ENCODE measurements around the gene CCNQ. TPM values are rescaled to one million over a fixed set of nuclear protein-coding genes. Genes with fewer than 3 reads are reported as not detected.

The CCNQ gene
- total RNA-seq, 2 experiments from 2014 or later, result 13.4 to 15.1 TPM

DNA sequence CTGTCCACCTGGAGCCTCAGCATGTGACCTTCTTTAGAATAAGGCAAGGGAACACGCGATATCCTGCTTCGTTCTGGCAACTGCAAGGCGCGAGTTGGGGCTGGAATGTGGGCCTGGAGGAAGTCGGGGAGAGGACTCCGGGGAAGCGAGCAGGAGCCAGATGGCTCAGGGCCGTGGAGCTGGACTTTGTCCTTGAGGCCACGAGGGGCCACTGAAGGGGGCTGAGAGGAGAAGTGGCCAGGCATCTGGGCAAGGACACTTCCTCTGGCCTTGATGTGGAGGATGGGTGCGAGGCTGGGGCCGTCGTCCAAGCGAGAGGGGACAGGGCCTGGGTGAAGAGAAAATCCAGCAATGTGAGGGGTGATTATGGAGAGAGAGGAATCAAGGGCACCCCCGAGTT lies 35.9 kb upstream of the CCNQ start:
- CTCF ChIA-PET, result no interaction called here
- Mint-ChIP-seq H3K4me1 (ENCODE audit: low read depth) (no peaks in the 10 kb centered on the region), H3K36me3 (ENCODE audit: low read depth) (no peaks in the 10 kb centered on the region), H3K27ac (no peak overlapping the region), H3K9me3 (no peaks in the 10 kb centered on the region), H3K4me3 (no peak overlapping the region), H3K27me3 (ENCODE audit: low read depth) (no peaks in the 10 kb centered on the region)
- DNase-seq, result no peak
- intact Hi-C loops (cut with micrococcal nuclease), result no loop called here

DNA sequence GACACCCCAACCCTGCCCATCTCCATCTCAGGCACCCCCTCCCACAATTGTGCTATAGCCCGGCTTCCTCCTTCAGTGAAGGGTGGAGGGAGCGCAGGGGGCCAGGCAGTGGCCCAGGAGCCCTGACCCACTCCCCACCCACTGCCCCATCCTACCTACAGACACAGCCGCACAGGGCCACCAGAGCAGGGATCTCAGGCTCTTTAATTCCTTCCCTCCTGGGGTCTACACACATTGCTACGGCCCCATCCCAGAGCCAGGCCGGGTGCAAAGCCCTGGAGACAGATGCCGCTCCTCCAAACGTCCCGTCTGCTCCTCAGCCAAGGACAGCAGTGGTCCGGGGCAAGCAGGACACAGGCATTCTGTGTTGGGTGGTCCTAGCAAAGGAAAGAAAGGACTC lies 35.3 kb upstream of the CCNQ start:
- Mint-ChIP-seq H3K36me3 (ENCODE audit: low read depth) (no peaks in the 10 kb centered on the region), H3K4me1 (ENCODE audit: low read depth) (no peaks in the 10 kb centered on the region), H3K4me3 (no peak overlapping the region), H3K9me3 (no peaks in the 10 kb centered on the region), H3K27ac (no peak overlapping the region), H3K27me3 (ENCODE audit: low read depth) (no peaks in the 10 kb centered on the region)
- CTCF ChIA-PET, result no interaction called here
- intact Hi-C loops (cut with micrococcal nuclease), result no loop called here
- no peak for DNase-seq

DNA sequence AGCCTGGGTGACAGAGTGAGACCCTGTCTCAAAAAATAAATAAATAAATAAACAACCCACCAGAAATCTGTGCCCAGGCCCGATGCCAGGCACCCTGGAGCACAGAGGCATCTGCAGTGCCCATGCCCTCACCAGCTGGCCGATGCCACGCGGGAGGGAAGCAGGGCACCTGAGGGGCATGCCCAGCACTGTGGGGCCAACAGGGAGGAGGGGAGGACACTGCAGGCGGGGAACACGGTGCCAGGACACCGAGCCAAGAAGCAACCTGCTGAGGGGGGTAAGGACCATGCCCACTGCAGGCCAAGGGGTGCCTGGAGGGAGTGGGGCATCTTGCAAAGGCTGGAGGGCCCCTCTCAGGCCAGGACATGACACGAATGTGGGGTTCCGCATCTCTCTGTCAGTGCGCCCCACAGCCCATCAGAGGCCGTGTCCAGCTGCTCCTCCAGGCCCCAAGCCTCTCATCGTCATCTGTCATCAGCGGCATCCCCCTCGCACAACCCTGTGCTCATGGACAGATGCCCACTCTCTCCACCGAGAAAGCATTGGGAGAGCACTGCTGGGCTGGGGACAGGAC lies 34.8 kb upstream of the CCNQ start:
- Mint-ChIP-seq H3K36me3 (ENCODE audit: low read depth) (no peaks in the 10 kb centered on the region), H3K27me3 (ENCODE audit: low read depth) (no peaks in the 10 kb centered on the region)

DNA sequence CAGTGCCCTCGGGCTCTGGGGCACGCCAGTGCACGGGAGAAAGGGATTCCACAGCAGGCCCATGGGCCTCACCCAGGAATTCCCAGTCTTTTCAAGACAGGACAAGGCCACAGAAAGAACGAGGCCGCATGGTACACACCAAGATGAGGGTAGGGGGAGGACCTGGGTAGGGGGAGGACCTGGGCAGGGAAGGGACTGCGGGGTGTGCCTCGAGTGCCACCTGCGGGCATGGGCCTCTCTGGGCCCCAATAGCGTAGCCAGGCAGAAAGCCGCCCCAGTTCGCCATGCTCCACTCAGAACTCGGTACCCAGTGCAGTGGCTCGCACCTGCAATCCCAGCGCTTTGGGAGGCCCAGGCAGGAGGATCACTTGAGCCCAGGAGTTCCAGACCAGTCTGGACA lies 34.1 kb upstream of the CCNQ start:
- Mint-ChIP-seq H3K4me1 (ENCODE audit: low read depth) (no peaks in the 10 kb centered on the region), H3K9me3 (no peaks in the 10 kb centered on the region), H3K4me3 (no peak overlapping the region), H3K27me3 (ENCODE audit: low read depth) (no peaks in the 10 kb centered on the region), H3K36me3 (ENCODE audit: low read depth) (no peaks in the 10 kb centered on the region), H3K27ac (no peak overlapping the region)
- no peak for DNase-seq
- CTCF ChIA-PET, result no interaction called here
- intact Hi-C loops (cut with micrococcal nuclease), result no loop called here

More for the DNA sequence above, 34.8 kb upstream of the CCNQ start:
- intact Hi-C loops (cut with micrococcal nuclease), result no loop called here
- DNase-seq, result no peak
- CTCF ChIA-PET, result no interaction called here
- Mint-ChIP-seq H3K27ac (no peak overlapping the region), H3K4me3 (no peak overlapping the region), H3K9me3 (no peaks in the 10 kb centered on the region), H3K4me1 (ENCODE audit: low read depth) (no peaks in the 10 kb centered on the region)

DNA sequence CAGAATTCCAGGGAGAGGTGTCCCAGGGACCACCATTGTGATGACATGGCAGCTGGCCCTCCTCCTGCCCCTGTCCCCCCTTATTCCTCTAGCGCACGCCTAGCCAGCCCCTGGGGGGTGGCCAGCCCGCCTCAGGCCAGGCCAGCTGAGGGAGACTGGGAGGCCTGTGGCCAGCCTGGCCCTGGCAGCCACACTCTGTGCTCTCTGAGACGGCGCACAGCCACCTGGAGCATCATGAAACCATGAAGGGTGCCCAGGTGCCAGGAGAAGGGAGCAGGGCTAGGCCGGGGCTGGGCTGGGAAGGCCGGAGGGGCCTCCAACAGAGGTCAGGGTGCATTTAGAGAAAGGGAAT lies 33.6 kb upstream of the CCNQ start:
- H3K27ac Mint-ChIP-seq, result no peak overlapping the region
- DNase-seq, result no peak
- CTCF ChIA-PET, result interaction anchor here (1.6 kb wide), 1 partner anchor 12 kb away, joined by 4 read pairs; no protein-coding TSS in a partner anchor

DNA sequence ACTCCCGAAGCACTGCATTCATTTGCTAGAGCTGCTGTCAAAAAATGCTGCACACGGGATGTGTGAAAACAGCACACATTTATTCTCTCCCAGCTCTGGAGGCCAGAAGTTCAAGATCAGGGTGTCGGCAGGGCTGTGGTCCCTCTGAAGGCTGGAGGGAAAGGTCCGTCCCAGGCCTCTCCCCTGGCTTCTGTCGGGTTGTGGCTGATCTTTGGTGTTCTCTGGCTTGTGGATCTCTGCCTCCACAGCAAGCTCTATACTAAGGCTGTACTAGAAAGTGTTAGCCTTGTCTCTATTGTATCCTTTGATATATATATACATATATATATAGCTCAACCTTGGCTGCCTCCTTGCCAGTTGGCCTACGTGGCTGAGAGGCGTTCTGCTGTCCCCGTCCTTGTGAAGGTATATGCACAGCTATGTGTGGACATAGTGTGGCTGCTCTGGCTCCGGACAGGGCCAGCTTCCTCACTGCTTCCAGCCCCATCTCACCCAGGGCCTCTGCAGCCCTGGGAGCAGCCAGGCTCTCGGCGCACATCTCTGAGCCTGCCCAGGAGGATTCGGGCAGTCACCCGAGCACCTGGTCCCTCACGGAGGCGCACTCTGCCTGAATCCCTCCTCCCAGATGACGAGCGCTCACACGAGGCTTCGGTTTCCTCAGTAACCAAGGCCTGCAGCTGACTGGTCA lies 33.1 kb upstream of the CCNQ start:
- Mint-ChIP-seq H3K4me3 (no peak overlapping the region), H3K4me1 (ENCODE audit: low read depth) (no peaks in the 10 kb centered on the region), H3K36me3 (ENCODE audit: low read depth) (no peaks in the 10 kb centered on the region), H3K9me3 (no peaks in the 10 kb centered on the region), H3K27me3 (ENCODE audit: low read depth) (no peaks in the 10 kb centered on the region), H3K27ac (no peak overlapping the region)
- CTCF ChIA-PET, result interaction anchor here (0.8 to 1.6 kb wide), 5 partner anchors 13 to 92 kb away, joined by 3 to 6 read pairs (median 3); partner anchors contain the start of gene DUSP9
- intact Hi-C loops (cut with micrococcal nuclease), result no loop called here
- no peak for DNase-seq

More for the DNA sequence above, 33.6 kb upstream of the CCNQ start:
- Mint-ChIP-seq H3K36me3 (ENCODE audit: low read depth) (no peaks in the 10 kb centered on the region), H3K4me3 (no peak overlapping the region), H3K9me3 (no peaks in the 10 kb centered on the region), H3K4me1 (ENCODE audit: low read depth) (no peaks in the 10 kb centered on the region), H3K27me3 (ENCODE audit: low read depth) (no peaks in the 10 kb centered on the region)
- intact Hi-C loops (cut with micrococcal nuclease), result no loop called here

DNA sequence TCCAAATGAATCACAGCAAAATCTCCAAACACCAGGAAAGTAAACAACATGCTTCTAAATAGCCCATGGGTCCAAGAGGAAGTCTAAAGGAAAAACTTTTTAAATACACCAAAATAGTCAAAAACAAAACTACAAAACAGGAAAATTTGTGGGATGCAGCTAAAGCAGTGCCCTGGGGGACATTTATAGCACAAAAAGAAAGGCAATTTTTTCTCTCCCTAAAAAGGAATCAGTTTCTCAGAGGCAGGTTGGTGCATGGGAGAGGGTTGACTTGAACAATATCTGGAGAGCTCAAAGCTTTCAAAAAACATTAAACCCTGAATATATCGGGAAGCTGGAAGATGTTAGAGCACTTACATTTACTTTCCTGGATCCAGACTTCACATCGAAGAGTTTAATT lies 32.4 kb upstream of the CCNQ start:
- CTCF ChIA-PET, result interaction anchor here (0.8 to 1.6 kb wide), 6 partner anchors 13 to 91 kb away, joined by 3 to 6 read pairs (median 3); partner anchors contain the start of gene DUSP9
- no peak overlapping the region for H3K27ac Mint-ChIP-seq
- no peak overlapping the region for H3K4me3 Mint-ChIP-seq
- DNase-seq, result no peak
- H3K4me1 Mint-ChIP-seq (ENCODE audit: low read depth), result no peaks in the 10 kb centered on the region
- H3K27me3 Mint-ChIP-seq (ENCODE audit: low read depth), result no peaks in the 10 kb centered on the region
- H3K9me3 Mint-ChIP-seq, result no peaks in the 10 kb centered on the region
- intact Hi-C loops (cut with micrococcal nuclease), result no loop called here
- H3K36me3 Mint-ChIP-seq (ENCODE audit: low read depth), result no peaks in the 10 kb centered on the region

DNA sequence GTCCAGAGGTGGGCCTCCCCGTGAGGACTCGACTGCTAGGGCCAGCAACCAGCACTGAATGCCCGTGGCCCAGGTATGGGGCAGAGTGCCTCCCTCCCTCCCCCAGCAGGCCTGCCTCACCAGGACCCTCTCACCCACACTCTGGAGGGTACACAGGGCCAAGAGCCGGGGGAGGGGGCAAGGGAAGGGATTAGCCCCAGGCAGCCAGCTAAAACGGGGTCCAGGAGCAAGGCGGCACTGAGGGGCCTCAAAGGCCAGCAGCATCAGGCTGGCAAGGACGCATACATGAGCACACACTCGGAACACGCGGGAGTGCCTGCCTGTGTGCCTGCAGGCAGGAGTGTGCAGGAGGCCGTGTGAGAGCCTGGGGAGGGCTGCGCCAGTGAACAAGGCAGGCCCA lies 29.7 kb upstream of the CCNQ start:
- H3K27me3 Mint-ChIP-seq (ENCODE audit: low read depth), result no peaks in the 10 kb centered on the region
- H3K4me3 Mint-ChIP-seq, result no peak overlapping the region
- DNase-seq, result no peak
- no peaks in the 10 kb centered on the region for H3K9me3 Mint-ChIP-seq
- CTCF ChIA-PET, result no interaction called here
- intact Hi-C loops (cut with micrococcal nuclease), result no loop called here
- H3K4me1 Mint-ChIP-seq (ENCODE audit: low read depth), result no peaks in the 10 kb centered on the region
- no peaks in the 10 kb centered on the region for H3K36me3 Mint-ChIP-seq (ENCODE audit: low read depth)
- no peak overlapping the region for H3K27ac Mint-ChIP-seq

DNA sequence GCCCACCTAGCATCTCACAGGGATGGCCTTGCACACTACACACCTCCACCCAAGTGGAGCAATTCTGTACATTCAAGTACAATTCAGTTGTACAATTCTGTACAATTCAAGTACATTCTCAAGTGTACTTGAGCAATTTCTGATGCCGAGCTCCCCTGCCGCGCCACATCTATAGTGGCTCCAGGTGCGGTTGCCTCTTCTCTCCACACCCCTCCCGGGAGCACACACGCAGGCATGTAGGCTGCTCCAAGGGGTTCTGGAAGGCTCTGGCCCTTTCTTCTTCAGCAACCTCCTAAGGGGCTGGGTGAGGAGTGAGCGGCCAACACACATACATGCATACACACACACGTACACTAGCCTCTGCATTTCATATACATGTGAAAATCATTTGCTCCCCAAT lies 29.2 kb upstream of the CCNQ start:
- Mint-ChIP-seq H3K27me3 (ENCODE audit: low read depth) (no peaks in the 10 kb centered on the region), H3K4me3 (no peak overlapping the region), H3K36me3 (ENCODE audit: low read depth) (no peaks in the 10 kb centered on the region), H3K4me1 (ENCODE audit: low read depth) (no peaks in the 10 kb centered on the region), H3K9me3 (no peaks in the 10 kb centered on the region), H3K27ac (no peak overlapping the region)
- CTCF ChIA-PET, result no interaction called here
- DNase-seq, result no peak
- intact Hi-C loops (cut with micrococcal nuclease), result no loop called here

DNA sequence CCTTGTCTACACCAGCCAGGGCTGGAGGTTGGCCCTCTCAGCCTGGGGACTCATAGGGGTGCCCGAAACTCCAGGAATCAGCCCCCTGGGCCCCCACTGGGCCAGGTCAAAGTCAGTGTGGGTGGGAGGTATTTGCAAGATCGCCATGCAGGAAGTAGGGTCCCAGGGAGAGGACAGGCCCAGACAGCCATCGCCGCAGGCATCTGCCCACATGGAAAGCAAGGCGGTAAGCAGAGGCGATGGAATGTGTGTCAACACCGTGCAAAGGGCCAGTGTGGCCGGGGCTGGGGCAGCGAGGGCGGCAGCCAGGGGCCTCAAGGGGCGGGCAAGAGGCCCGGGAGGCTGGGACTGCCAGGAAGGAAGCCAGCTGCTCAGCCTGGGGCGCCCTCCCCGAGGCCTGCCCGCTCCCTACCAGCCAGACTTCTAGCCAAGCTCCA lies 28.8 kb upstream of the CCNQ start:
- intact Hi-C loops (cut with micrococcal nuclease), result no loop called here
- Mint-ChIP-seq H3K27ac (no peak overlapping the region), H3K4me1 (ENCODE audit: low read depth) (no peaks in the 10 kb centered on the region)

DNA sequence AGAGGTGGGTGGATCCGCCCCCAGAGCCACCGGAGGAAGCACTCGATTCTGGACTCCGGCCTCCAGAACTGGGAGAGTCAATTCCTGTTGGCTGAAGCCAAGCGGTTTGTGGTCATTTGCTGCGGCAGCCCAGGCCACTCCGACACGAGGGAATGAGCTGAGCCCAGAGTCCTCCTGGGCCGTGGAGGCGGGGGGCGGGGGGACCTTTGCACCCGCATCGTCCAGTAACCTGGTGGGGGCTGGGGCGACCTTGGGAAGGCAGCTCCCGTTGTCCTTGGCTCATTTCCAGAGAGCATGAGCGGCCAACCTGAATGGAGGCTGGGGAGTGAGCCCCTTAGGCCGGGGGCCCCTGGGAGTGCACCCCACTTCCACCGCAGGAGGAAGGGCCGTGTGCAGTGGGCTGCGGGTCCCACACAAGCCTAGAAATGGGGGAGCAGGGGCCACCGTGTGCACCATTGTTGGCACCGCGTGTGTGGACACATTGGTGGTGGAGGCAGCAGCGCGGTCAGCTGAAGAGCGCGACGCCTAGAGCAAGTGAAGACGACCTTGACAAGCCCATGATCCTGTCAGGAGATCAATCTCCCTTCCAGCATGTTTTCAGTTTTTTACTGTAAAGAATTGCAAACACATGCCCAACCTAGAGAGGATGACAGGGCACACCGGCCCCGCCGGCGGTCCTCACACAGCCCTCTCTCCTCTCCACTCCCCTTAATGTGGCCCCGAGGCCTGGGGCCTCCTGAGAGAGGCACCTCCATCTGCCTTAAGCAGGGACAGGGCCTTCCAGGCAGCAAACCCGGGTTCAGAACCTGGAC lies 28.1 kb upstream of the CCNQ start:
- intact Hi-C loops (cut with micrococcal nuclease), result no loop called here
- H3K27ac Mint-ChIP-seq, result no peak overlapping the region
- CTCF ChIA-PET, result no interaction called here
- H3K9me3 Mint-ChIP-seq, result no peaks in the 10 kb centered on the region
- H3K4me1 Mint-ChIP-seq (ENCODE audit: low read depth), result no peaks in the 10 kb centered on the region
- no peaks in the 10 kb centered on the region for H3K27me3 Mint-ChIP-seq (ENCODE audit: low read depth)
- H3K36me3 Mint-ChIP-seq (ENCODE audit: low read depth), result no peaks in the 10 kb centered on the region
- DNase-seq, result no peak
- H3K4me3 Mint-ChIP-seq, result no peak overlapping the region

More for the DNA sequence above, 28.8 kb upstream of the CCNQ start:
- H3K9me3 Mint-ChIP-seq, result no peaks in the 10 kb centered on the region
- CTCF ChIA-PET, result no interaction called here
- no peak for DNase-seq
- no peaks in the 10 kb centered on the region for H3K27me3 Mint-ChIP-seq (ENCODE audit: low read depth)
- no peaks in the 10 kb centered on the region for H3K36me3 Mint-ChIP-seq (ENCODE audit: low read depth)
- no peak overlapping the region for H3K4me3 Mint-ChIP-seq

DNA sequence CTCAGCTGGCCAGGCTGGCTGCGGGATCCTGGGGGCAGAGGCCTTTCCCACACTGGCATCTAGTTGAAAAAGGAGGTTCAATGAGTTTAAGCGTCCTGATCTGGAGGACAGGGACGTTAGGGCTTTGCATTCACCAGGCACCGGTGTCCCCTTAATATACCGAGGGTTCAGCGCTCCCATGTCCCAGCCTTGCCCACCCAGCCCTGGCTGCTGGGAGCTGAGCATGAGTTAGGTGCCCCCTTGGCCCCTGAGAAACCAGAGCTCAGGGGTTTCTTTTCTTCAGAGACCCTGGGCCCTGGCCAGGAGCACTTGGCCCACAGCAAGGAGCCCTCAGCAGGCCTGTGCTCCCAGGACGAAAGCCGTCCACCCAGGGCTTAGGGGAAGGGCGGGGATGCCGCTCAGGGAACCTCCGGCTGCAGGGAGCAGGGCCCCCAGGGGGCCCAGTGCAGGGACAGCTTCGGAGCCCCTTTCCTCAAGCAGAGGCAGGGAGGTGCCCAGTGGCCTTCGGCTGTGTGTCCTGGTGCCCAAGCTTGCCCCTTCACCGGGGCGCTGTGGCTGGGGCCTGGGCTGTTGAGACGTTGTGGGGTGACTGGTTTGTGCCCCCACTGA lies 27.2 kb upstream of the CCNQ start:
- CTCF ChIA-PET, result no interaction called here
- Mint-ChIP-seq H3K27me3 (ENCODE audit: low read depth) (no peaks in the 10 kb centered on the region), H3K4me3 (no peak overlapping the region)

More for the DNA sequence above, 27.2 kb upstream of the CCNQ start:
- Mint-ChIP-seq H3K9me3 (no peaks in the 10 kb centered on the region), H3K27ac (no peak overlapping the region), H3K36me3 (ENCODE audit: low read depth) (no peaks in the 10 kb centered on the region), H3K4me1 (ENCODE audit: low read depth) (no peaks in the 10 kb centered on the region)
- DNase-seq, result no peak
- intact Hi-C loops (cut with micrococcal nuclease), result no loop called here
